ENCODE measurements around the gene TARS3.
A peak's percentile ranks its signal among the peaks of the same experiment; 100 is the strongest.
"Not testable (repeated sequence)": the region's sequence is repeated elsewhere in the genome, so short reads cannot be mapped to it uniquely, and the experiment has no call there.

The TARS3 gene

DNA sequence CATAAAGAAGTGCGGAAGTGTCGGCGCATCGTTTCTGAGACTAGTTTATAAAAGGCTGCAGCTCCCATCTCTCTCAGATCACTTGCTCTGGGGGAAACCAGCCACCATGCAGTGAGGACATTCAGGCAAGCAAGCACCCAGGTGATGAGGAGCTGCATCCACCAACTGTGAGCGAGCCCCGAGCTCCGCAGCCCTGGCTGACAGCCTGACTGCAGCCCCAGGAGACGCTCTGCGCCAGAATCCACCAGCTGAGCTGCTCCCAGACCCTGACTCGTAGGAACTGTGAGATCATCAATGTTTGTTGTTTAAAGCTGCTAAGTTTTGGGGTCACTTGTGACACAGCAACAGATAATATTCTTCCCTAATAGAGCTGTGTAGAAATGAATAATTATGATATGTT is 67.1 kb downstream of the TARS3 start:
- no peaks in the 10 kb centered on the region for H4K20me1 ChIP-seq (ENCODE audit: insufficient read depth, low read length)
- H3K9me3 ChIP-seq (ENCODE audit: insufficient read depth, low read length) = no peaks in the 10 kb centered on the region
- no peaks in the 10 kb centered on the region for H3K36me3 ChIP-seq (replicated peaks; ENCODE audit: low read depth, low read length)
- peaks cover 21% of the 10 kb centered on the region for H3K4me1 ChIP-seq (ENCODE audit: low read length)
- no peak overlapping the region for H3K27ac ChIP-seq (ENCODE audit: low read length)
- no peak overlapping the region for H3K9ac ChIP-seq (ENCODE audit: low read length)
- peaks cover 9% of the 10 kb centered on the region for H3K79me2 ChIP-seq (ENCODE audit: low read length)
- H3K4me2 ChIP-seq (ENCODE audit: low read length) = no peak overlapping the region
- H3K4me3 ChIP-seq (ENCODE audit: low read length) = no peak overlapping the region
- H3K27me3 ChIP-seq (ENCODE audit: low read depth, low read length) = no peaks in the 10 kb centered on the region
- TF ChIP-seq EZH2phosphoT487 (IDR thresholded peaks at IDR 0.05; ENCODE audit: low read depth) = no peak
- TF ChIP-seq, protein P1, sequence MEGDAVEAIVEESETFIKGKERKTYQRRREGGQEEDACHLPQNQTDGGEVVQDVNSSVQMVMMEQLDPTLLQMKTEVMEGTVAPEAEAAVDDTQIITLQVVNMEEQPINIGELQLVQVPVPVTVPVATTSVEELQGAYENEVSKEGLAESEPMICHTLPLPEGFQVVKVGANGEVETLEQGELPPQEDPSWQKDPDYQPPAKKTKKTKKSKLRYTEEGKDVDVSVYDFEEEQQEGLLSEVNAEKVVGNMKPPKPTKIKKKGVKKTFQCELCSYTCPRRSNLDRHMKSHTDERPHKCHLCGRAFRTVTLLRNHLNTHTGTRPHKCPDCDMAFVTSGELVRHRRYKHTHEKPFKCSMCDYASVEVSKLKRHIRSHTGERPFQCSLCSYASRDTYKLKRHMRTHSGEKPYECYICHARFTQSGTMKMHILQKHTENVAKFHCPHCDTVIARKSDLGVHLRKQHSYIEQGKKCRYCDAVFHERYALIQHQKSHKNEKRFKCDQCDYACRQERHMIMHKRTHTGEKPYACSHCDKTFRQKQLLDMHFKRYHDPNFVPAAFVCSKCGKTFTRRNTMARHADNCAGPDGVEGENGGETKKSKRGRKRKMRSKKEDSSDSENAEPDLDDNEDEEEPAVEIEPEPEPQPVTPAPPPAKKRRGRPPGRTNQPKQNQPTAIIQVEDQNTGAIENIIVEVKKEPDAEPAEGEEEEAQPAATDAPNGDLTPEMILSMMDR (IDR thresholded peaks at IDR 0.05; ENCODE audit: low read depth, low read length) = no peak
- no peak overlapping the region for H2AFZ ChIP-seq (ENCODE audit: low read depth, low read length)

DNA sequence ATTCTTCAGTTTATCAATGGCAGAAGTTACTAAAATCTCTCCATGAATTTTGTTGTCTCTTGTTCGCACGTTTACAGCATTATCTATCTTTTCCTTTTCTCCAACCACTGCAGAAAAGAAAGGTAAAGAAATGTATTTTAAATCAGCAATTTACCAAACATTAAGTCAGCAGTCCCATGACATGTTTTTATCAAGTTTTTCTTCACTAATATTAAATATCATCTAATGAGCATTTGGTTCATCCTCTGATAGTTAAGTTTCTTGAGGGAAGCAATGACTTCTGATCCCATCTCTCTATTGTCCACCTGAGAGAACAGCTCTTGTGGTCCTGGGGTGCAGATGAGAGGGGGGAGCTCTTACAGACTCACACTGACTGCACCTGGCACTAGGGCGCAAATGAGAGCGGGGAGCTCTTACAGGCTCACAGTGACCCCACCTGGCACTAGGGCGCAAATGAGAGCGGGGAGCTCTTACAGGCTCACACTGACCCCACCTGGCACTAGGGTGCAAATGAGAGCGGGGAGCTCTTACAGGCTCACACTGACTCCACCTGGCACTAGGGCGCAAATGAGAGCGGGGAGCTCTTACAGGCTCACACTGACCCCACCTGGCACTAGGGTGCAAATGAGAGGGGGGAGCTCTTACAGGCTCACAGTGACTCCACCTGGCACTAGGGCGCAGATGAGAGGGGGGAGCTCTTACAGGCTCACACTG is 69.5 kb downstream of the TARS3 start:
- TF ChIP-seq, protein P1 (IDR thresholded peaks at IDR 0.05; ENCODE audit: low read depth, low read length) = peak; percentile 59
- not testable (repeated sequence) for H3K4me3 ChIP-seq (ENCODE audit: low read length); H3K36me3 ChIP-seq (replicated peaks; ENCODE audit: low read depth, low read length); H3K9ac ChIP-seq (ENCODE audit: low read length); H3K9me3 ChIP-seq (ENCODE audit: insufficient read depth, low read length); H2AFZ ChIP-seq (ENCODE audit: low read depth, low read length); H3K27ac ChIP-seq (ENCODE audit: low read length); H3K27me3 ChIP-seq (ENCODE audit: low read depth, low read length)
- H4K20me1 ChIP-seq (ENCODE audit: insufficient read depth, low read length) = peaks cover 12% of the 10 kb centered on the region
- H3K4me1 ChIP-seq (ENCODE audit: low read length) = peaks cover 36% of the 10 kb centered on the region
- peaks cover 32% of the 10 kb centered on the region for H3K79me2 ChIP-seq (ENCODE audit: low read length)
- peak overlapping the region; percentile 24 for H3K4me2 ChIP-seq (ENCODE audit: low read length)

DNA sequence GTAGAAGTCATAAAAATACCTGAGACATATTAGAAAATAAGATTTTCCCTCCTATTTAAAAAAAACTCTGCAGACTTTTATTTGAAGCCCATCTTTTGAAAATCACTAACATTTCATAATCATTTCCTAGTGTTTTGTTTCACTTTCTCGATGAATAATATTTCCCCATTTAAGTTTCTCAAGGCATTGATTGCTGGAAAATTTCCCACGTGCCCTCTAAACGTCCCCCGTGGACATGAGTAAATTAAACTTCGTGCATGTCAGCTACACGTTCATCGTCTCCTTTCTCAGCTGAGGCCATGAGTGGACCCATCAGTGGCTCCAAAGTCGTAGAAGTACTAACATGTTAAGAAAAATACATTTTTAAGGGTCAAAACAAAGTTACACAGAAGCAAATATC is 70.1 kb downstream of the TARS3 start:
- TF ChIP-seq, protein P1 (IDR thresholded peaks at IDR 0.05; ENCODE audit: low read depth, low read length) = no peak
- TF ChIP-seq EZH2phosphoT487 (IDR thresholded peaks at IDR 0.05; ENCODE audit: low read depth) = no peak
- no peaks in the 10 kb centered on the region for H3K27me3 ChIP-seq (ENCODE audit: low read depth, low read length)
- H3K79me2 ChIP-seq (ENCODE audit: low read length) = peaks cover 38% of the 10 kb centered on the region
- H3K4me1 ChIP-seq (ENCODE audit: low read length) = peaks cover 36% of the 10 kb centered on the region
- H3K9ac ChIP-seq (ENCODE audit: low read length) = no peak overlapping the region
- H3K9me3 ChIP-seq (ENCODE audit: insufficient read depth, low read length) = no peaks in the 10 kb centered on the region
- peaks cover 7% of the 10 kb centered on the region for H3K36me3 ChIP-seq (replicated peaks; ENCODE audit: low read depth, low read length)
- no peak overlapping the region for H3K4me3 ChIP-seq (ENCODE audit: low read length)
- H3K27ac ChIP-seq (ENCODE audit: low read length) = no peak overlapping the region
- peaks cover 16% of the 10 kb centered on the region for H4K20me1 ChIP-seq (ENCODE audit: insufficient read depth, low read length)
- peak overlapping the region; percentile 100 for H3K4me2 ChIP-seq (ENCODE audit: low read length)
- H2AFZ ChIP-seq (ENCODE audit: low read depth, low read length) = no peak overlapping the region

DNA sequence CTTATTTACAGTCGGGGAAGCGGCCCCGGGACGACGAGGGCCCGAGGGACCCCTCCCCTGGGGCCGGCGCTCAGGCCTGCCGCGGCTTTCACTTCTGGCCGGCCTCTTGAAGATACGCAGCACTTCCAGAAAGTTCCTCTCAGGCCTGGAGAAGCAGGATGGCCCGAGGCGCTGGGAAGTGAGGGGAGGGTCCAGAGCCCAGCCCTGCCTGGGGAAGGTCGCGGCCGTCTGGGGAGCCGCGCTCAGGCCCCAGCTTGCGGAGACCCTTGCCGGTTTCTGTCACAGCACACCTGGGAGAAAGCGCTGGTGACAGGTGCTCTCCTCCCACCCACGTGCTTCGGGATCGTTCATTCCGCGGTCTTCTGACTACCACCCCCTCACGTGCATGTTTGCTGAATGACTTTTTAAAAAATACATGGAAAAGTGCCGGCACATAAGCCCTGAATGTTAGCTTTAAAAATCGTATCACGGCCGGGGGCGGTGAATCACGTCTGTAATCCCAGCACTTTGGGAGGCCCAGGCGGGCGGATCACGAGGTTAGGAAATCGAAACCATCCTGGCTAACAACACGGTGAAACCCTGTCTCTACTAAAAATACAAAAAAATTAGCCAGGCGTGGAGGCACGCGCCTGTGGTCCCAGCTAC is 71.4 kb downstream of the TARS3 start:
- Histone ChIP-seq H3K79me2 (ENCODE audit: low read length) (peaks cover 51% of the 10 kb centered on the region), H2AFZ (ENCODE audit: low read depth, low read length) (peak overlapping the region; percentile 92; the same call in 1 of the 2 replicates), H3K4me2 (ENCODE audit: low read length) (peak overlapping the region; percentile 100), H3K4me3 (ENCODE audit: low read length) (peak overlapping the region; percentile 96), H4K20me1 (ENCODE audit: insufficient read depth, low read length) (peaks cover 16% of the 10 kb centered on the region), H3K36me3 (replicated peaks; ENCODE audit: low read depth, low read length) (peaks cover 17% of the 10 kb centered on the region), H3K9ac (ENCODE audit: low read length) (peak overlapping the region; percentile 98), H3K4me1 (ENCODE audit: low read length) (peaks cover 36% of the 10 kb centered on the region), H3K27ac (ENCODE audit: low read length) (peak overlapping the region; percentile 85), H3K9me3 (ENCODE audit: insufficient read depth, low read length) (no peaks in the 10 kb centered on the region), H3K27me3 (ENCODE audit: low read depth, low read length) (no peaks in the 10 kb centered on the region)
- TF ChIP-seq EZH2phosphoT487 (IDR thresholded peaks at IDR 0.05; ENCODE audit: low read depth) = no peak
- TF ChIP-seq, protein P1 (IDR thresholded peaks at IDR 0.05; ENCODE audit: low read depth, low read length) = no peak

All from OCI-LY3 (cell line).